H1 (cell line): Measurements from ENCODE around the gene STARD13. TPM values are rescaled to one million over a fixed set of nuclear protein-coding genes. Genes with fewer than 3 reads are reported as not detected.
A peak's percentile ranks its signal among the peaks of the same experiment; 100 is the strongest.

ENCODE experiments used
- CTCF ChIA-PET: fragments of 300-600 bp; sonication (Branson Sonifier 250); formaldehyde crosslinking; loops from one replicate; lab custom pipeline; 2021; ENCODE audit not compliant: partially characterized antibody; lab: Charles Lee
- POLR2A ChIA-PET: fragments of 300-600 bp; sonication (Branson Sonifier 250); formaldehyde crosslinking; loops from one replicate; lab custom pipeline; 2021; ENCODE audit warnings: inconsistent platforms; ENCODE audit not compliant: partially characterized antibody; lab: Charles Lee
- DNase-seq, 2 experiments: peaks; one replicate each; pipeline versions ENCODE4 v3.0.0 to v3.0.0-alpha.2; 2010 to 2022; ENCODE audit warnings: low spot score in 2 of 2, low read depth in 1 of 2, mixed read lengths in 1 of 2
- FAIRE-seq: peaks from 2 replicates; lab custom pipeline; 2011; peaks lifted over from hg19 to GRCh38; lab: Jason Lieb, UNC
- H2AFZ ChIP-seq: 2 replicates; pipeline ENCODE4 v1.8.1; 2012; ENCODE audit warnings: low read length, inconsistent platforms
- H2AK5ac ChIP-seq: 2 replicates; pipeline ENCODE4 v1.6.1; 2013; ENCODE audit warnings: low read depth, low read length
- H2BK120ac ChIP-seq: replicated peaks from 2 replicates; pipeline ENCODE3; 2013; ENCODE audit warnings: low read depth, low read length, inconsistent platforms
- H2BK12ac ChIP-seq: 2 replicates; pipeline ENCODE4 v1.6.1; 2013; ENCODE audit warnings: low read depth, low read length
- H2BK15ac ChIP-seq: 2 replicates; pipeline ENCODE4 v1.6.1; 2013; ENCODE audit warnings: low read length
- H2BK20ac ChIP-seq: 2 replicates; pipeline ENCODE4 v1.6.1; 2013; ENCODE audit warnings: low read length
- H2BK5ac ChIP-seq: 2 replicates; pipeline ENCODE4 v1.6.1; 2013; ENCODE audit warnings: low read depth, low read length
- H3K14ac ChIP-seq: 2 replicates; pipeline ENCODE4 v1.6.1; 2013; ENCODE audit warnings: inconsistent platforms; ENCODE audit not compliant: insufficient read length
- H3K18ac ChIP-seq: 2 replicates; pipeline ENCODE4 v1.6.1; 2013; ENCODE audit warnings: low read length; ENCODE audit errors: extremely low read depth
- H3K23ac ChIP-seq: 2 replicates; pipeline ENCODE4 v1.6.1; 2013; ENCODE audit warnings: inconsistent platforms; ENCODE audit not compliant: insufficient read length
- H3K23me2 ChIP-seq: 2 replicates; pipeline ENCODE4 v1.6.1; 2013; ENCODE audit warnings: low read depth, low read length
- H3K27ac ChIP-seq: 2 replicates; pipeline ENCODE4 v1.6.1; 2011; ENCODE audit warnings: low read depth, low read length, inconsistent platforms
- H3K27me3 ChIP-seq, 4 experiments: replicated peaks in 1 of 4; 1 replicate in 1 of 4; 2 replicates in 3 of 4; pipeline versions ENCODE4 v1.6.1 to v1.8.1; 2011 to 2013; ENCODE audit warnings: low read length in 3 of 4, mild to moderate bottlenecking in 3 of 4, inconsistent platforms in 2 of 4, mixed read lengths in 2 of 4, moderate library complexity in 1 of 4; ENCODE audit not compliant: control insufficient read depth in 3 of 4, insufficient read depth in 3 of 4; ENCODE audit errors: extremely low read depth in 1 of 4
- H3K36me3 ChIP-seq, 4 experiments: 2 replicates each; pipeline versions ENCODE4 v1.6.1 to v1.8.1; 2011 to 2013; ENCODE audit warnings: mild to moderate bottlenecking in 4 of 4, low read length in 3 of 4, moderate library complexity in 2 of 4, control low read depth in 1 of 4, inconsistent platforms in 1 of 4; ENCODE audit not compliant: insufficient read depth in 4 of 4, control insufficient read depth in 2 of 4
- H3K4ac ChIP-seq: replicated peaks from 2 replicates; pipeline ENCODE3; 2013; ENCODE audit warnings: low read length, low read depth, mixed read lengths, inconsistent platforms; ENCODE audit not compliant: insufficient read length
- H3K4me1 ChIP-seq, 4 experiments: replicated peaks in 1 of 4; 1 replicate in 1 of 4; 2 replicates in 3 of 4; pipeline versions ENCODE4 v1.6.1 to v1.8.1; 2011 to 2013; ENCODE audit warnings: low read length in 3 of 4, inconsistent platforms in 2 of 4, mixed read lengths in 1 of 4; ENCODE audit not compliant: insufficient read depth in 4 of 4, control insufficient read depth in 3 of 4
- H3K4me2 ChIP-seq, 2 experiments: 2 replicates each; pipeline versions ENCODE4 v1.6.1 to v1.8.1; 2011 to 2013; ENCODE audit warnings: low read depth in 2 of 2, low read length in 2 of 2, control low read depth in 1 of 2, inconsistent platforms in 1 of 2, mild to moderate bottlenecking in 1 of 2; ENCODE audit not compliant: insufficient read depth in 1 of 2
- H3K4me3 ChIP-seq, 4 experiments: fragments of 200-600, 300-600 bp in 1 of 4; sonication (generic), shearing (Covaris generic), sonication (Bioruptor Twin) in 1 of 4; 2 replicates each; pipeline versions ENCODE4 v1.5.1 to v1.8.1; 2011 to 2016; ENCODE audit warnings: low read length in 4 of 4, low read depth in 3 of 4, control low read depth in 2 of 4, inconsistent platforms in 2 of 4, mild to moderate bottlenecking in 2 of 4, mixed read lengths in 1 of 4, moderate library complexity in 1 of 4; ENCODE audit not compliant: insufficient read depth in 2 of 4; ENCODE audit errors: extremely low read depth in 1 of 4
- H3K56ac ChIP-seq: replicated peaks from 2 replicates; pipeline ENCODE3; 2013; ENCODE audit warnings: low read depth, mild to moderate bottlenecking, mixed read lengths, low read length, inconsistent platforms; ENCODE audit not compliant: insufficient read length
- H3K79me1 ChIP-seq: 2 replicates; pipeline ENCODE4 v1.6.1; 2013; ENCODE audit warnings: low read depth, low read length, control low read depth
- H3K79me2 ChIP-seq, 2 experiments: 2 replicates each; pipeline versions ENCODE4 v1.6.1 to v1.8.1; 2012 to 2013; ENCODE audit warnings: low read length in 2 of 2, mild to moderate bottlenecking in 2 of 2, inconsistent platforms in 1 of 2; ENCODE audit not compliant: insufficient read depth in 2 of 2, control insufficient read depth in 1 of 2
- H3K9ac ChIP-seq, 4 experiments: replicated peaks in 1 of 4; 1 replicate in 1 of 4; 2 replicates in 3 of 4; pipeline versions ENCODE4 v1.6.1 to v1.8.1; 2011 to 2013; ENCODE audit warnings: low read depth in 3 of 4, low read length in 3 of 4, control low read depth in 2 of 4, mild to moderate bottlenecking in 2 of 4, moderate library complexity in 2 of 4, inconsistent platforms in 1 of 4; ENCODE audit errors: extremely low read depth in 1 of 4
- H3K9me3 ChIP-seq, 2 experiments: 2 replicates each; pipeline versions ENCODE4 v1.6.1 to v1.8.1; 2012 to 2013; ENCODE audit warnings: mild to moderate bottlenecking in 2 of 2, moderate library complexity in 2 of 2, control low read depth in 1 of 2, inconsistent platforms in 1 of 2, low read depth in 1 of 2, low read length in 1 of 2, mixed read lengths in 1 of 2; ENCODE audit not compliant: insufficient read depth in 2 of 2
- H4K20me1 ChIP-seq, 2 experiments: replicated peaks in 1 of 2; 2 replicates each; pipeline versions ENCODE3 to v1.8.1; 2011 to 2013; ENCODE audit warnings: inconsistent platforms in 2 of 2, low read length in 2 of 2, mild to moderate bottlenecking in 1 of 2; ENCODE audit not compliant: insufficient read depth in 2 of 2, control insufficient read depth in 1 of 2
- H4K5ac ChIP-seq: 2 replicates; pipeline ENCODE4 v1.6.1; 2013; ENCODE audit warnings: low read length, low read depth, mixed read lengths, inconsistent platforms; ENCODE audit not compliant: insufficient read length
- H4K8ac ChIP-seq: 2 replicates; pipeline ENCODE4 v1.8.0; 2013; ENCODE audit warnings: mild to moderate bottlenecking, moderate library complexity, low read length, inconsistent platforms; ENCODE audit not compliant: insufficient read depth; ENCODE audit errors: extremely low read depth
- H4K91ac ChIP-seq: replicated peaks from 2 replicates; pipeline ENCODE3; 2013; ENCODE audit warnings: low read length, mixed read lengths, inconsistent platforms; ENCODE audit not compliant: insufficient read length
- FOSL1 ChIP-seq: IDR thresholded peaks from 2 replicates; pipeline ENCODE4 v1.6.1; 2011; ENCODE audit warnings: mild to moderate bottlenecking, low read depth, low read length, moderate library complexity; ENCODE audit not compliant: insufficient read depth
- NANOG ChIP-seq: IDR thresholded peaks from 2 replicates; pipeline ENCODE4 v1.6.1; 2011; ENCODE audit warnings: low read length, low read depth, mild to moderate bottlenecking, inconsistent platforms; ENCODE audit not compliant: insufficient read depth, poor library complexity, severe bottlenecking
- POU5F1 ChIP-seq: IDR thresholded peaks from 2 replicates; pipeline ENCODE4 v1.6.1; 2011; ENCODE audit warnings: low read depth, mild to moderate bottlenecking, low read length, moderate library complexity
- RXRA ChIP-seq: IDR thresholded peaks from 2 replicates; pipeline ENCODE4 v1.6.1; 2011; ENCODE audit warnings: low read depth, mild to moderate bottlenecking, low read length, moderate library complexity; ENCODE audit not compliant: insufficient read depth
- TAF1 ChIP-seq: IDR thresholded peaks from 2 replicates; pipeline ENCODE4 v1.6.1; 2011; ENCODE audit warnings: mild to moderate bottlenecking, low read depth, low read length
- WGBS, 2 experiments: shearing (Covaris generic) in 1 of 2; methylation state at CpG; one replicate each; pipeline versions ENCODE4 v1.1.6 to v1.1.7; 2013 to 2015; ENCODE audit warnings: low lambda C conversion rate in 2 of 2, mixed read lengths in 2 of 2, inconsistent platforms in 1 of 2, low coverage in 1 of 2, missing lambda C conversion rate in 1 of 2; ENCODE audit not compliant: insufficient replicate concordance in 2 of 2, insufficient coverage in 1 of 2, insufficient read length in 1 of 2; ENCODE audit errors: extremely low coverage in 1 of 2, missing lambda C conversion rate in 1 of 2; 5-methylcytosine and 5-hydroxymethylcytosine counted together
- polyA plus RNA-seq, 7 experiments: library from polyadenylated mRNA; depleted of rRNA in 3 of 7; stranded (reverse) in 5 of 7; unstranded in 2 of 7; fragments of >200 nt in 5 of 7; fragments of 200-250 nt in 2 of 7; gene quantifications; 1 replicate in 5 of 7; 2 replicates in 1 of 7; 4 replicates in 1 of 7; pipeline versions ENCODE4 v1.2.1 to v1.2.3, GENCODE V29; 2011 to 2013; ENCODE audit warnings: missing spikeins in 2 of 7, mixed read lengths in 2 of 7
- total RNA-seq: library from RNA; stranded (reverse); fragmentation: NEBNext Ultra II Directional; extraction: Animal tissue kit (Norgen Biotek cat#: 25700); gene quantifications from 2 replicates; pipeline ENCODE4 v1.2.1, GENCODE V29; 2021
- TF ChIP-seq, protein P1 (sequence below): IDR thresholded peaks from 2 replicates; pipeline ENCODE4 v1.6.1; 2012; ENCODE audit warnings: inconsistent platforms
- TF ChIP-seq, protein P2 (sequence below), 3 experiments: IDR thresholded peaks; 1 replicate in 2 of 3; 2 replicates in 1 of 3; pipeline versions ENCODE4 v1.5.1 to v1.6.1; 2011; ENCODE audit warnings: low read length in 3 of 3, mild to moderate bottlenecking in 3 of 3, inconsistent platforms in 2 of 3, low read depth in 1 of 3, moderate library complexity in 1 of 3; ENCODE audit not compliant: insufficient read depth in 1 of 3; ENCODE audit errors: control extremely low read depth in 1 of 3

Gene STARD13
- total and polyA plus RNA-seq, 2 of the 8 experiments (the other 6 are each of a cell fraction or from before 2014, with no cell fraction given): 0.82 to 2.9 TPM

DNA sequence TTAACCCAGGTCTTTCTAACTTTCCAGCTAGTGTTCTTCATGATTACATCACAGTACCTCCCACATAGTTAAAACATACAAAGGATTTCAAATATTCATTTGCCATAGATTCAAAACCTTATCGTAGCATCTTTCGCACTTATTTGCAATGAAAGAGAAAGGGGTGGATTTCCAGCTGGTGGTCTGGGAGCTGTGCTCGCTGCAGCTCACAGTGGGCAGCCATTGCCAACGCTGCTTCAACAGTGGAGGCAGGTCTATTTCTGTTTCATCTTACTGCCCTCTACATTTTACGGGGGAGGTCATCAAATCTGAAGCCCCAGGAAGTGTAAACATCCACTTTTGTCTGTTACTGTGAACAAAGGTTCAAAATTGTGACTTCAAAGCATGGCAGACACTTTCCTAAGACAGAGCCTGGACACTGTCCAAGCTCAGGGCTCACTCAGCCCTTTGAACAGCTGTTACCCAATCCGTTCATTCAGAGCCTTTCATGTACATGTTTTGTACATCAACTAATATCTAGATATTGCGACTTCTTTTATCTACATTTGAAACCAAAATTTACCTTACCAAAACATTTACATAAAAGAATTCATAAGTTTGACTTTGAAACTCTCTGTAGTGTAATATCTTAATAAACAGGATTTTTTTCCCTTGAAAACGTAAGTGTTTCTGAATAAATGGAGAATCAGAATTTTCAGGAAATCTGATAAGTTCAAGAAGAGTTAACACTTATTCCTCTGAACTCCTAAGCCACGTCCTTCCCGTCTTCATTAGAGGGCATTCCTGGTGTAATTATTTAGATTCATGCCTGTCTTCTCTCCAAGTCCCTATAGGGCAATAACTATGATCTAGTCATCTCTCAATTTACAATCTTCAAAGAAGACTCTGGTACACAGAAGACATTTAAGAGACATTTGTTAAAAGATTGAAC, 25.1 kb downstream of the STARD13 start:
- H4K20me1 ChIP-seq: no peaks in the 10 kb centered on the region
- H4K8ac ChIP-seq: no peak overlapping the region
- H3K56ac ChIP-seq: no peak overlapping the region
- H3K4ac ChIP-seq: no peak overlapping the region
- no peaks in the 10 kb centered on the region for H3K79me2 ChIP-seq
- H3K9ac ChIP-seq: no peak overlapping the region
- no peak overlapping the region for H2BK15ac ChIP-seq
- FAIRE-seq (no peak), DNase-seq (no peak)
- CTCF ChIA-PET: interaction anchor here (1.2 kb wide), 1 partner anchor 33 kb away, joined by 3 read pairs; no protein-coding TSS in a partner anchor
- H3K27ac ChIP-seq: no peak overlapping the region
- H4K91ac ChIP-seq: no peak overlapping the region
- H3K9me3 ChIP-seq: no peaks in the 10 kb centered on the region
- H3K4me3 ChIP-seq: no peak overlapping the region
- no peaks in the 10 kb centered on the region; the same call in 1 of the 2 replicates for H3K79me1 ChIP-seq
- H2AK5ac ChIP-seq: peak overlapping the region; percentile 32; the same call in 1 of the 2 replicates
- no peak overlapping the region for H3K23ac ChIP-seq
- no peak overlapping the region for H2AFZ ChIP-seq
- H3K4me1 ChIP-seq: peaks cover 2 to 17% (median 15%) of the 10 kb centered on the region in 4 experiments
- peak overlapping the region; percentile 47 for H2BK120ac ChIP-seq
- 93 to 100% methylated on average over 1 to 10 of the region's 10 CpGs for WGBS, 2 experiments
- peak overlapping the region; percentile 74; the same call in 1 of the 2 replicates for H2BK5ac ChIP-seq
- no peak overlapping the region for H3K14ac ChIP-seq
- peak overlapping the region; percentile 68 for H2BK12ac ChIP-seq
- H3K36me3 ChIP-seq: no peaks in the 10 kb centered on the region
- H3K23me2 ChIP-seq: no peaks in the 10 kb centered on the region; the same call in 1 of the 2 replicates
- POLR2A ChIA-PET: interaction anchor here (0.7 to 1.2 kb wide), 2 partner anchors 8 to 15 kb away, joined by 3 read pairs; no protein-coding TSS in a partner anchor
- H3K18ac ChIP-seq: no peak overlapping the region
- H3K27me3 ChIP-seq: no peaks in the 10 kb centered on the region
- no peak overlapping the region for H4K5ac ChIP-seq
- H2BK20ac ChIP-seq: peak overlapping the region; percentile 16; the same call in 1 of the 2 replicates
- H3K4me2 ChIP-seq: no peak overlapping the region; a peak in 1 of 4 replicates
- TF ChIP-seq FOSL1 (no peak), TAF1 (no peak), POU5F1 (no peak), RXRA (no peak), NANOG (no peak)
- TF ChIP-seq, protein P1, sequence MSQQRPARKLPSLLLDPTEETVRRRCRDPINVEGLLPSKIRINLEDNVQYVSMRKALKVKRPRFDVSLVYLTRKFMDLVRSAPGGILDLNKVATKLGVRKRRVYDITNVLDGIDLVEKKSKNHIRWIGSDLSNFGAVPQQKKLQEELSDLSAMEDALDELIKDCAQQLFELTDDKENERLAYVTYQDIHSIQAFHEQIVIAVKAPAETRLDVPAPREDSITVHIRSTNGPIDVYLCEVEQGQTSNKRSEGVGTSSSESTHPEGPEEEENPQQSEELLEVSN: no peak
- TF ChIP-seq, protein P2, sequence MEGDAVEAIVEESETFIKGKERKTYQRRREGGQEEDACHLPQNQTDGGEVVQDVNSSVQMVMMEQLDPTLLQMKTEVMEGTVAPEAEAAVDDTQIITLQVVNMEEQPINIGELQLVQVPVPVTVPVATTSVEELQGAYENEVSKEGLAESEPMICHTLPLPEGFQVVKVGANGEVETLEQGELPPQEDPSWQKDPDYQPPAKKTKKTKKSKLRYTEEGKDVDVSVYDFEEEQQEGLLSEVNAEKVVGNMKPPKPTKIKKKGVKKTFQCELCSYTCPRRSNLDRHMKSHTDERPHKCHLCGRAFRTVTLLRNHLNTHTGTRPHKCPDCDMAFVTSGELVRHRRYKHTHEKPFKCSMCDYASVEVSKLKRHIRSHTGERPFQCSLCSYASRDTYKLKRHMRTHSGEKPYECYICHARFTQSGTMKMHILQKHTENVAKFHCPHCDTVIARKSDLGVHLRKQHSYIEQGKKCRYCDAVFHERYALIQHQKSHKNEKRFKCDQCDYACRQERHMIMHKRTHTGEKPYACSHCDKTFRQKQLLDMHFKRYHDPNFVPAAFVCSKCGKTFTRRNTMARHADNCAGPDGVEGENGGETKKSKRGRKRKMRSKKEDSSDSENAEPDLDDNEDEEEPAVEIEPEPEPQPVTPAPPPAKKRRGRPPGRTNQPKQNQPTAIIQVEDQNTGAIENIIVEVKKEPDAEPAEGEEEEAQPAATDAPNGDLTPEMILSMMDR (IDR thresholded peaks at IDR 0.05; ENCODE audit: control extremely low read depth in 1 of 3, insufficient read depth in 1 of 3, low read depth in 1 of 3, low read length in 3 of 3): no peak
